ENCODE measurements around the gene GLI3.

Gene GLI3

DNA sequence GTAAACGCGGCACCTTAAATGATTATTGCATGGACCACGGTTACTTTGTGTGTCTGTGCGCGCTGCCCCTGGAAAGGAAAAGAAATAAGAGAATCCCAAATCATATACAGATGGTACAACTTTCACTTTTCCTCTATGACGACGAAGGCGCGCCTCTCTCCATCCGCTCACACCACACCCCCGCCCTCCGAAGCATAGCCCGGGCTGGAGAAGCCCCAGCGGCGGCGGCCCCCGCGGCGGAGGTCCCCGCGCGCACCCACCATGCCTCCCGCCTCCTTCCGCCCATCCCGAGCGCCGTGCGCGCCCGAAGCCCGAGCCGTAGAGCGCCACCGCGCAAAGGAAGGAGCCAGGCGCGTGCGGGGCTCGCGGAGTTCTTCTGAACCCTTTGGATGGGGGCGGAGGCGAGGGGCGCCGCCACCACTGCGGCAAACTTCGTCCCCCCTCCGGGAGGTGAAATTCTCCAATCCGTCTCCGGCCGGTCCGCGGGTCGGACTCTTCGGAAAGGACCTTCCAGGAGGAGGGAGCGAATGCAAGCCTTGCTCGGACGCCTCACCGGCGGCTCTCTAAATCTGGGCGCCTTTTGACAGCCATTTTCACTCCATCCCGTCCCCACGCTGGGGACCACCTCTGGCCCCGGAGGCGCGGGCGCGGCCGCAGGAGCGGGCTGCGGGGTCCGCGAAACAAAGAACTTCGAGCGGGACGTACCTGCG, 588 bp downstream of the GLI3 start:
- peak; percentile 77 for DNase-seq (ENCODE audit: low read depth)

DNA sequence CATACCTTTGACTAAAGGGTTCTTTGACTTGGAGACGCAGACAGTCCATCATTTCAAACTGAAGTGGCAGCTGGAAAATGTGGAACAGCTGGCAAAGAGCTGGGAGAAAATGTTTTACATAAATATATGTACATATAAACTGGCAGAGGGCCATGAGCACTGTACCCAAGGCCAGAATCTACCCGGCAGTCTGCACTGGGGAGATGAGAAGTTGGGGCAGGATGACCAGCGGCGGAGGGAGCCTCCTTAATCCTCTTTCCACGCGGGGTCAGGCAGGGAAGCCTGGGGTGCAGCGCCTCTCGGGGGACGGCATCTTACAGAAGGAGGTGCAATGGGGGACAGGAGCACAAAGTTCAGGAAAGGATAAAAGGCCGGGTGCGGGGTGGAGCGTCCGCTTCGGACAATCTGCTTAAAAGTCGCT, 1.3 kb downstream of the GLI3 start:
- DNase-seq (ENCODE audit: low read depth): peak; percentile 45

DNA sequence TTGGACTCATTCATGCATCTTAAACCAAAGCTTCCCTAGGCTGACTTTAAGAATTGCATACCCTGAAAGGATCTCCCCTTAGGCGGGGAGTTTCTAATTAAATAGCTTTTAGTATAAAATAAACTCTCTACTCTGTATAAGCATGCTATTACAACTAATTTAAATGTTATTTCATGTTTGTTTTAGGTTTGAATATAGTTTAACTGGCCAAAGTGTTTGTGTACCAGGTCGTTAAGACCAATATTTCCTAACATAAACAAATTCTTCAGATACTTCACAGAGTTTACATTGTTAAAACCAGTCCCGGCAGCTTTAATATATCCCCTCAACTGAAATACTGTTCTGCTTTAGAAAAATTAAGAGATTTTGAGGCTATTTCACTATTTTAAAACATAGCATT, 2.3 kb downstream of the GLI3 start:
- no peak for DNase-seq (ENCODE audit: low read depth)

DNA sequence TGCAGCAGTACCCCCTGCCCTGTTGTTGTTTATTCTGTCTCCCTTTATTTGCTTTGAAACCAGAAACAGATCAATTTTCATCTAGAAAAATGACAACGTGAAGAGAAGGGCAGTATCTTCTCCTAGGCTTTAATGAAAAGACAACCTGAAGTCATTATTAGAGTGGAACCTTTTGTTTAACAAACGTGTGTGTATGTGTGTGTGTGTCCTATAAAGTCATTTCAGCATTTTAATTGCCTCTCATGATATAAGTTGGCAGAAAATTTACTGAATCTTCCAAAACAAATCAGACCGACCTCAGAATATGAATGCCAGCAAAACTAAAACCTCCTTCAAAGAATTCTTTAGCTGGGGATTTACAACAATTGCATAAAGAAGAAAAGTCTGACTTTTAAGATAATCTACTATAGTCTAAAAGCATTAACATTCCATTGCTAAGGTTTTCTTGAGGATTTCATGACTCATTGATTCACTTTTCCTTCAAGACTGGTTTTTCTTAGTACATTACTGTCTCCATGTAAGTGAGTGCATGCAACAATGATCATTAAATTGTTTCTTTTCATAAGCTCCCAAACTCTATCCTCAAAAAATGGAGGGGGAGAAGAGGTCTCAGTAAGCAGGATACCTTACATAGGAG, 3.2 kb downstream of the GLI3 start:
- DNase-seq (ENCODE audit: low read depth): peak; percentile 69

DNA sequence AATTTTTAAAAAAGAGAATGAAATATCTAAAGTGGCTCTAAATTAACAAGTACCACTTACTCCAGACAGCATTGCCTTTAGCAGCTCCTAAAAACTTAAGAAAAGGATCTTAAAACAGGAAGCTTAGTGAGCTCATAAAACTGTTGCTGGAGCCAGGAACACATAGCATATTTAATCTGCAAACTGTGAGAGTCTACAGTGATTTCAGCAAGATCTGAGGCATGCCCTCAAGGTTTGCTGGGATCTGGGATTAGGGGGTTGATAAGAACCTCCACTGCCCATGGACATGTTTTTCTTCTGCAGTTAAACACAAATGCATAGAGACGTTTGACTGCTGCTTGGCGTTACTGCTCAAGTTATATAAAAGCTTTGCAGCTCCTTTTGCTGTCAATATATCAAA, 3.8 kb downstream of the GLI3 start:
- peak; percentile 33 for DNase-seq (ENCODE audit: low read depth)

DNA sequence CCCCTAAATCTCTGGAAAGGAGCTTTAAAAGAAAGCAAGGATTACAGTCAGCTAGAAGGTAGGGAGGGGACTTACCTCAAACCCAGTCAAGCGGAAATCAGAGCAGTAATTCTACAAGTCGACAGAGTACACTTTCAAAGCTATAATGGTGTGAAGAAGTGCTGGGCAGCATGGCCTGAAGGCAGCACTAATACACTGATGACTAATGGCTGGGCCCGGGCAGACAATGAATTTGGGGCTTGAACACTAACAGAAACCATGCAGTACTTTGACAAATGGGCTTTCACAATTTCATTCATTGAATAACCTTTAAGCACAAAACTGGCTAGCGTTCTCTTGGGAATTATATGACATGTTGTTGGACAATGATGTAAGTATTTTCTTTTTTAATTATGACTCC, 4.7 kb downstream of the GLI3 start:
- DNase-seq (ENCODE audit: low read depth): peak; percentile 84

DNA sequence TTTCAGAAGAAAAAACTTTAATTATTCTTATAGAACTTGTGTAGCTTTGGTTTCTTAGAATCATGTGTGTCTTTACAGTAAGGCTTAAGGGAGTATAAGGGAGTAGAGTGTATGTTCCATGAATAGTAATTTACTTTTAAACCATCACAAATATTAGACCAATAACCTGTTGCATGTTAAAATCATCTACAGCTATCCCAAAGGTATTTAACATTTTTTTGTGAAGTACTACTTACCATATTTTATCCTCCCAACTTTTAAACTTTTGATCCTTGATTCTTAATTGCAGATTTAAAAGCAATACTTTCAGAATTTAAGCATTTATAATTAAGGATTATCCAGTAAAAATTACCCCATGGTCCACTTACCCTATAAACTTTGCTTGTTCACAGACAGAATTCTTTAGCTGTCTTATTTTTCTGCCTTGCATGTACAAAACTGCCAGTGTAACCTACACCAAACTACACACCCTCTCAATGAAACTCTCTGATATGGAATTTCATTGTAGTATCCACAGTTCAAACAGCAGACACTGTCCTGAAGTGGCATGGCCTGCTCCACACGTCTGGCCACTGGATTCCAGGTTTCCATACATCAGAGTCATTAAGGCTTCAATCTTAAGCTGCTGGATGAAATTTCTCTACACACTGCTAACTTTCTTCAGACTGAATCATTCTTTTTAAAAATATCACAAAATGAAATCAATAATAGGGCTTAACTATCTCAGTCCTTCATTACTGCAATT, 5.8 kb downstream of the GLI3 start:
- no peak for DNase-seq (ENCODE audit: low read depth)

DNA sequence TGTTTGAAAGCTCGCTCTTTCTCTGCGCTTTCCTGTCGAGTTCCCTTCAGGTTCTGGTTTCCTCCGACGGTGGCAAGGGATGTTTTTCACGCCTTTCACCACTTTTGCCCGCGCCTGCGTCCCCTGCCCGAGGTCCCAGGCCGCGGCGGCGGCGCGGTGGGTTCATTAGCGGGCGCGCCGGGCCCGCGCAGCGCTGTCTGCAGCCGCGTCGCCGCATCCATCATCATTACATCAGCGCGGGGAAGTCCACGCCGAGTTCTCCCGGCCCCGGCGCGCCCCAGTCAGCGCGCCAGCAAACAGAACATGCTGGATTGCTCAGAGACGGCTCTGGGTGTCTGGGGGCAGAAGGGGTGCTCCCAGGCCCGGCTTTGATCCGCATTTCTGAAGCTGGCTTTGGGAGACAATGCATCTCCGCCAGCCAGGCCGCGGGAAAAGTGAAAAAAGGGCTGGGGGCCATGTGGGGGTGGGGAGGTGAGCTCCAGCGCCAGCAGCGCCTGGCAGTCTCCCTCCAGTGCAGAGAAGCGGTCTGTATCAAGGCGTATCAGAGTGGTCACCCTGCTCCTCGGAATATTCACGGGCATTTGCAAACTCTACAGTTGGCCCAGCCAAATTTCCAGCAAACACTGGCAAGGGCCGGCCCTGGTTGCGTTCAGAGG, 8.9 kb downstream of the GLI3 start:
- no peak for DNase-seq (ENCODE audit: low read depth)

DNA sequence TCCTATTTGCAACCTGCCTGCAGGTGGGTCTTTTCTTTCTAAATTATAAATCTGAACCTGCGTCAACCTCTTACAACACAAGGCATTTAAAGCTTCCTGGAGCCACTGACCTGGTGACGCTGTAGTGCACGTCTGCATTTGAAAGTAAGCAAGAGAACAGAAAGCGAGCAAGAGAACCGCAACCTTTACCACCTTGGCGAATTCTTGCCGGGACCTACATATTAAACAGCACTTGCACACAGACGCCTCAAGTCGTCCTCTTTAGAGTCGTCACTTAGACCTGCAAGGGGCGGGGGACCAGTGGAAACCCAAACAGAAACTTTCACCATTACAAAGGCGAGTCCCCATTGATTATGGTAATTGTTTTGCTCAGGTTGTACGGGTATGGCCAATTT, 9.5 kb downstream of the GLI3 start:
- DNase-seq (ENCODE audit: low read depth): no peak

DNA sequence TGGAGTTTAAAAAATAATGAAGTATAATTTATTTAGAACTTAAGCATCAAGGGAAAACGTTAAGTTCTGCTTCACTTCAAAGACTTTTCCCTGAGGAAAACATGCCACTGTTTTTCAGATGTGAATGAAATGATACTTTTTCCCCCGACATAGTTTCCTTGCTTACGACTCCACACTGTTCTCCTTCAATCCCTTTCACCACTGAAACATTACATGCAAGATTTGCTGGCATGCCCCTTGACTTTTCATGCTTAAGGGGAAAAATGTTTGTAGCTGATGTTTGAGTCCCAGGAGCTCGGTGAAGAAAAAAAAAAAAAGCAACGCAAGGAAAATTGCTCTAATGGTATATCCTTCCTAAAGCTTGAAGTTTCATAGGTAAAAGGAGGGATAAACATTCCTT, 10.0 kb downstream of the GLI3 start:
- DNase-seq (ENCODE audit: low read depth): no peak

DNA sequence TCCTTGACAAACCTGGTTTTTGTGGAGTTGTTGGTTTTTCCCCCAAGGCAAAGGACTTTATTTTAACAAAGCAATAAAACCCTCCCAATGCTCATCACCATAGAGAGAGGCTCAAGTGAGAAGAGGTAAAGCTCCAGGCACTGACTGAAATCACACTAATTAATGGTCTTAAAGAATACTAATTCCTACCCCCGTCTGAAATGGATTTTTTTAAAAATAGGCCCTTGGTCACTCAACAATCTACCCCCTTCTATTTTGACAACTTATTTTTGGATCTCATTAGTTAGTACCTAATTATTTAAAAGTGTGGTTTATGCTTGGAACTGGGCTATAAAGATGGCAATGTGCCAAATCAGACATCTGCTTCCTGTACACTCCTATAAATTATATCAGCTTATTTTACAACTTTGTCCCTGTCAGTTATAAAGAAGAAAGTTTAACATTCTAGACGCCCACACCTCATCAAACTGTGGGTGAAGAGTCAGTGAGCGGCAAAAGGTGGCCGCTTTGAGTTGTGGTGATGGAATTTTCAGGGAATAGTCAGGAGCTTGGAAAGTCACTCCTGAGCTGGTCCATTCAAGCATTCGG, 10.6 kb downstream of the GLI3 start:
- DNase-seq (ENCODE audit: low read depth): no peak

DNA sequence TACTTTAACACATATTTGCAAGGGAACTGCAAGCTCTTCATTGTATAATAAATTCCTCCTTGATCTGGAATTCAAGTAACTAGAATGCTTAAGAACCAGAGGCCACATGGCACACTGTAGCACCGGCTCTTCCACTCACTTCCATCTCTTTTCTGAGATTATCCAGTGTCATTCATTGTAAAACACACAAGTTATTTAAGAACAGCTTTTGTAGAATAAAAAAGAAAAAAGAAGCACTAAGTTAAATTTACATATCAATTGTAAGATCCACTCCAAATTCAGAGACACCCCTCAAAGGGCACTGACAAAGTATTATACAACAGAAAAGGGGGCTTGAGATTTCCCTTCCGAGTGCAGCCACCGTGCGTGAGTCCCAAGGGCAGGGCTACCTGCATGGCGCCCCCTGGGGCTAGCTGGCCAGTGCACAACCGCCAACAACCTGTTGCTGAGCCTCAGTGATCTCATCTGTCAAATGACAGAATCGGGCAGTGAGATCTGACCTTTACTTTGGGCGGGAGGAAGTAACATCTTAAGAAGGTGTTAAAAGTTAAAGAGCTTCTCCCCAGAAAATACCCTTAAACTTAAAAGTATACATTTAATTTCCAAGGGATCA, 12.5 kb downstream of the GLI3 start:
- DNase-seq (ENCODE audit: low read depth): no peak

DNA sequence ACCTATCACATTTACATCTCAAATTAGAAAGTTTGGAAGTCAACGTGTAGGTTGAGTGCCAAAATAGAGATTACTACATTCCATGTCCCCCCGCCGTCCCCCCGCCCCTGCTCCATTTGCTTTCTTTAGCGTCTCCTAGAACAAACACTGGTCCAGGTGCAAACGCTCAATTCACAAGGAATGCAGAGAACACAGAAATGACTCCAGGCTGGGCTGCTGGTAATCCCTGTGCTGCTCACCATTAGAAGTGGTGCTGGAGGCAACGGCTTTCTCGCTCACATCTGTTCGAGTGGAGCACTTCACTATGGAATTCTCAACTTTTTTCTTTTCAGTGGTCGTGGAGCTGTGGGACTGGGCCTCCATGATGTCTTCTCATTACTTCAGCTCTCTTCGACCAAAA, 14.1 kb downstream of the GLI3 start:
- DNase-seq (ENCODE audit: low read depth): no peak

DNA sequence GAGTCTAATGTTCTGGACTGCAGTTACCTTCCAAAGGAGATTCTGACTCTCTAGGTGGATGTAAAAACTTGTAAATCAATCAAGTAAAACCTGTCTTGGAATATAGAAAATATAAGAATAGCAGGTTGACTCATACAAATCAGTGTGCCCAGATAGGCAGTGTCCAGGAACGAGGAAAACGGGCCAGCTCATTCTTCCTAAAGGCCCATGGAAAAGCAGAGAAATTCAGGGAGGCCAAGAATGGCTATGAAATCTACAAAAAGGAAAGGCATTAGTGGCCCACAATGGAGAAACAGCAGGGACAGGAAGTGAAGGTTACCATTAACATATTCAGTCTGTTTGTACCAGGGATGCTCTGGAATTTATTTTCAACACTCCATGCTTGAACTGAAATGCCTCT, 14.9 kb downstream of the GLI3 start:
- DNase-seq (ENCODE audit: low read depth): no peak

DNA sequence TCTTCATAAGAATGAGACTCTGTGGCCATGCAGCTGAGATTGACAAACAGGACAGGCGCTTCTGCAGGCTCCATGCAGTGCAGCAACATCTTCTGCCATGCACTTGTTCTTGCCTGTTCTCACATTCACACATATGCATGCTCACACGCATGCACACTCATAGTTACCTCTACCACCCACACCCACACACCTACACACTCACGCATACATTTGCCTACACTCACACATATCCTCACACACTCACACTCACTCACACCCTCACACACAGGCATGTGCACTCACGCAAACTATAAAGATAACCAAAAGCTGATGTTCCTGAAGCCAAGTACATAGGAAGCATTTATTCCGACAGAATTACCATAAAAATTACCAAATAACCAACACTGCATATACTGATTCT, 15.7 kb downstream of the GLI3 start:
- no peak for DNase-seq (ENCODE audit: low read depth)

DNA sequence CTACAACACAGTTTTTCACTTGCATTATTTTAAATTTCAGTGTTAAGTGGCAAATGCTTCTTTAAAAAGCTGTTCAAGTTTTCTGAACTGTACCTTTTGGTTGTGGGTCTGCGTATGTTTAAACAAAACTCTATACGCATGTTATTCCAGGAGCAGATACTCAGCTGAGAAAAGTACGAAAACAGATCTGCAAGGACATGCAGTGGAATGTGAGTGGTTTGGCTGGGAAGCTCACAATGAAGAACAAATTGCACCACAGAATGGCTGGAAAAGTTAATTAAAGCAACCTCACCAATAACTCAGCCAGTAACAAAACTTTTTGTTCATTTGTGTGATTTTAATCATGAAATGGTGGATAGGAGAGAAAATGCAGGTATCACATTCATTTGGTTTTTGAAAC, 17.6 kb downstream of the GLI3 start:
- DNase-seq (ENCODE audit: low read depth): no peak

DNA sequence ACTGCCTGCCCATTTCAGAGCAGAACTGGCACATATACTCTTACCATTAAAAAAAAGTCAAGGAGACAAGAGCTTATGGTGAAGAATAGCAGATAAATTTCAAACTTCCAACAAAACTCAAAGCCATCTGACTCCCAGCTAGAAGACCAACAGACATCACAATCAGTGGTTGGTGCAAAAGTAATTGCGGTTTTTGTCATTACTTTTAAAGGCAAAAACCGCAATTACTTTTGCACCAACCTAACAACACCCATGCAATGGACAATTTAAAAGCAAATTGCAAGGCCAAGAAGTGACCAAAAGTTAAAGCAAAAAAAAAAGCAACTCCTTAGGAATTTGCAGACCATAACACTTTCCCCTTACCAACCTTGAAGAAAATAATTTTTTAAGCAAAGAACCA, 18.8 kb downstream of the GLI3 start:
- no peak for DNase-seq (ENCODE audit: low read depth)

DNA sequence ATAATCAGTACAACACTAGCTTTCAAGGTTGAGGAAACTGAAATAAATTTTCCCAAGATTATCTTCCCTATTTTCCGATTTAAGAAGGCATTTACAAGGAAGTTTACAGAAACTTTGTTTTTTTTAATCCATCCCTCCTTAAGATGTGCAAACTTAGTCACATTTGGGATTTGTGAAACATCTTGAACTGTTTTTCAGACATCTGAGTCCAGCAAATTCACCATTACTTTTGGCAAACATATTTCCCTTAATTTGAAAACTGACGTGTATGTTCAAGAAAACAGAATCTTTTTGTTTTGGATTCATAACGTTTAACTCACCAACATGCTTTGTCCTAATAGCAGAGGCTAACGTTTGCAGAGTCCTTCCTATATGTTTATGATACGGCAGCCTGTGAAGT, 19.5 kb downstream of the GLI3 start:
- DNase-seq (ENCODE audit: low read depth): no peak

DNA sequence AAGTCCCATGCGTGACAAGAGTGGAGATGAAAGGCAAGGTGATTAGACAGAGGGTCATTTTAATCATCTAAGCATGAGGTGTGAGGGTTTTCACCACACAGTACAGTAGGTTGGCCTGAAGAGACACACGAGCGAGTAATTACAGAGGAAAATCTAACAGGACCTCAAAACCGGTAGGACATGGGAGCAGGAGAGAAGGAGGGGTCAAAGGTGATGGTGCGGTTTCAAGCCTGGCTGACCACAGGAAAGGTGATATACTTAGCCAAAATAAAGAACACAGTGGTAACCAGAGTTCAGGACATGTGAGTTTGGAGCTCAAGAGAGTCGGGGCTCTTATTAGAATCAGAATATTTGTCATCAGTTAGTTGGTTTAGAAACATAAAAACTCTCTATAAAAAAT, 20.0 kb downstream of the GLI3 start:
- no peak for DNase-seq (ENCODE audit: low read depth)

DNA sequence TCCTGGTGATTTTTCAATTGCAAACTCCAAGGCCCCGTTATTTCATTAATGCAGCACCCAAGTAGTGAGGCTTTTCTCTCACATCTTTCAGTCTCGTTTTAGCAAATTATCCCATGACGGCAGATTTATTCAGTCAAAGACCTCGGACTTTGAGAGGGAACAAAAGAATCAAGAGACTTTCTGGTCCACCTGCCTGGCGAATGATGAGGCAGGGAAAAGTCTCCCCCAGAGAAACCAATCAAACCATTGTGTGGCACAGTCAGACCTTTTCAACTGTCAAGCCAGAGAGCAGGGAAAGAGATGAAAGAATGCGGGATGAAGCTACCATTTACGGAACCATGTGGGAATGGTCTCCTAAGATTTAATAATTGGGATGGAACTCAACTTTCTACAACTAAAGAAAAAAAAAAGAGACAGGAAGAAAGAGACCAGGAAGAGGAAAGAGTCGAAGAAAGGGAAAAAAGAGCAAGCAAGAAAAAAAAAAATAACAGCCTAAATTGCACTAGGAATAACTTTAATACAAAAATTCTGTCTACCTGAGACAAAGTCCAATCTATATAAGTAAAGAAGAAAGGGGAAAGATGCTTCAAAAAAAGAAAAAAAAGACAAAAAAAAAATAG, 22.8 kb downstream of the GLI3 start:
- no peak for DNase-seq (ENCODE audit: low read depth)

DNA sequence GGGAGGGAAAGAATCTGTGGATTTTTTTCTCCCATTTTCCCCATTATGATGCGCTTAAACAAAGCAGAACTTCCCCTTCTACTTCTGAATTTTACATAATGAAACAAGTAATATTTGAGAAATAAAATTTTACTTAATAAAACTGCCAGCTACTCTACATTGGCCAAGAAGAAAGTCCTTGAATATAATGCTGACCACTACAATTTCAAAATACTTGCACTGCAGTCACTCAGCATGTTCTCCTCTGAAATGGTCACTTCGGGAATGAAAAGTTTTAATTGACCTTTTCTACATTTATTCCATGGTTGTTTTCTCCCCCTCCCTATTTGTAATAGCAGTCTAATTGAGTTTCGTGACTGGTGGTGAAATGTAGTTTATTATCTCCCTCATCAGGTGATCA, 23.9 kb downstream of the GLI3 start:
- DNase-seq (ENCODE audit: low read depth): no peak

Measured in ELR (cell line).